GM18517 (cell line): ENCODE data around the gene CABP7.

Experiments
- ATAC-seq: cut with Tn5 transposase; IDR thresholded peaks from one replicate; pipeline ENCODE4 v1.9.1; 2021; ENCODE audit warnings: mild to moderate bottlenecking, moderate library complexity; ENCODE audit not compliant: unreplicated experiment

Gene CABP7

DNA sequence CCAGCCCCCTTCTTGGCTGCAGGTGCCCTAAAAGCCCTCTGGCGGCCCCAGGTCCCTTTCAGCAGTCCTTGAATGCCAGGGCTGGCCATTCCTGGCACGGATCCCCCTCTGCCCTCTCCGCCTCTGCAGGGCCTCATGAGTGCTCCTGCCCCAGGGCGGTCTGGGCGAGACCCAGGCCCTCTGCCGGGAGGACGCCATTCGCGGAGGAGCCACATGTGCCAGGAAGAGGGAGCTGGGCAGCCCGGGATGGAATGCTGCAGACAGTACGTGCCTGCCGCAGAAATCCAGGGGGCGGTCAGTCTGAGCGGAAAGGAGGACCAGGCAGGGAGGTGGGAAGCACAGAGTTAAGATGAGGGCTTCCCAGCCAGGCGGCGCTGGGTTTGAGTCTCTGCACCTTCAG lies 2.8 kb downstream of the CABP7 start:
- ATAC-seq: no peak

DNA sequence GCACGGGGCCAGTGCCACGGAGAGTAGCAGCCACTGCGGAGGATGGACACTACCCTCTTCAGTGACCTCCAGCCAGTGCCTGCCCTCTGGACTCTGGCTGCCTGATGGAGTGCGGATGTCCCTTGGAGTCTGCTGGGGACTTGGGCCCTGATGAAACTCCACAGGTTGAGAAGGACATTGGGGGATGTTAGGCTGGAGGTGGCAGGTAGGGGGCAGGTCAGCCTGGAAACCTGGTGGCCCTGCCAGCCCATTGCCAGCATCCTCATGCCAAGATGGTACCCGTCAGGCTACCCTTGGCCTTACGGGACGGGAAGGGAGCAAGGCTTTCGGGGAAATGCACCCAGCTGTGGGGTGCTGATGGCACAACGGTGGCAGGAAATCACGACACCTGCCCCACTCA lies 4.0 kb downstream of the CABP7 start:
- no peak for ATAC-seq

DNA sequence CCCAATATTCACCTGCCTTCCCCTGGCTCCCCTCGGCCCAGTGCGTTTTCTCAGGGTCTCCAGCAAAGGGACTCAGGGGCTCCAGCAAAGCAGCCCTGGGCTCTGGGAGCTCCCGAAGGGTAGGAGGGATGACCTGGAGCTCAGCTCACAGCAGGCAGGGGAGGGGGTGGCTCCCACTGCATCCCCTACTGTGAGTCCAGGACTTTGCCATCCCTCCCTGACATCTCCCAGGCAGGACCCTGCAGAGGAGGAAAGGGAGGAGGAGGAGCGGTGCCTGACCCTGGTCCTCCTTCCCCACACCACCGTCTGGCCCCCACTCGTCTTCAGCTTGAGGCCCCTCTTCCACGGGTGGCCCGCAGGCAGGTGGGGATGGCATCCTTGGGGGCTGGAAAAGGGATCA lies 5.0 kb downstream of the CABP7 start:
- ATAC-seq: no peak

DNA sequence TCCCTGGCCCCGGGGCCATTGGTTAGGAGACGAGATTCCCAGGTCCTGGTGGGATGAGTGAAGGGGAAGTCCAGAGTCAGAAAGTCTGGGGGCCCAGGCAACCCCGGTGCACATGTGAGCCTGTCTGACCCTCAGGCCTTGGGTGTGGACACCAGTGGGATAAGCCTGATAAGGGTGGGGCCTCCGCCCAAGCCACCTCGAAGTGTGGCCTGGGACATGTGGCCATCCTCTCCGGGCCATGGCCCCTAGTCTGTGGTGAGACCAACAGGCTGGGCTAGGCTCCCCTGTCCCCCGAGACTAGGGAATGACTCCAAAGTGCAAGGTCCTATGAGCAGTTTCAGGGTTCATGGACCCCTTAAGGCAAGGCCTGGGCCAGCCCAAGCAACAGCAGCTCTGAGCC lies 6.3 kb downstream of the CABP7 start:
- ATAC-seq: no peak

DNA sequence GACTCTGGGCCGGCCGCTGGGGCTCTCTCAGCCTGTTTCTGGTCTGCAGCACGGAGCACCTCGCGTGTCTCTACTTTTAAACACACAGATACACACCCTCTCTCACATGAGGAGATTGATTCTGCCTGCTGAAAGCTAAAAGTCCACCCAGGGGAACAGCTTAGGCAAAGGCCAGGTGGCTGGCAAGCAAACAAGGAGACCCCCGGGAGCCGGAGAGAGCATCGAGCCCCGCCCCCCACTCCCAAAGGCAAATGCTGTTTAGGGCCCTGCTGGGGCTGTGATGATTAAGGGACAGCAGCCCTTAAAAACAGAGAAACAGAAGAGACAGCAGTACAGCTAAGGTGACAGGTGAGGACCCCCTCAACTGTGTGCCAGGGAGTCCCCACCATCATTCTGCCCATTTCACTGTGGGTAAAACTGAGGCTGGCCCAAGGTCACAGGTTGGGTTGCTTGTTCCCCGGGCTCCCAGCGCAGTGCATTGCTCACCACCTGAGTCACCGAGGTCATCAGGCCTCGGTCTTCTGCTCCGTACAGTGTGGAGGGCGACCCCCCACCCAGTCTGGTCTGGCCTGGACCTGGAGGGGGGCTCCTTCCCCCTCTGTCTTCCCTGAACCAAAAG lies 6.8 kb downstream of the CABP7 start:
- ATAC-seq: no peak

DNA sequence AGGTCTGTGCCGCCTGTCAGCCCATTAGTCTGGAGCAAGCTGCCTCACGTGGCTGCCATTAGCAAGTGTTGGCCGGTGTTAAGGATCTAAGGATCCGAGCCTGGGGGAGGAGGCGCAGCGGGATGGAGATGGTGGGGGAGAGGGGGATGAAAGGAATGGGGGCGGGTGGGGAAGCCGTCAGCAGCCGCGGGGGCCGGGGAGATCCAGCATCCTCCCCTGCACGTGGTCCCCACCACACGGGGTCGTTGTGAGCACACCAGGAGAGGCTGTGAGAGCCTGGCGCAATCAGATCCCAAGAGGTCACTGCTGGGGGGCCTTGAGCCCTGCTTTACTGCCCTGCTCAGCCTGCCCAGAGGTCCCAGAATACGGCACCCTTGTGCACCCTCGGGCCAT lies 7.3 kb downstream of the CABP7 start:
- no peak for ATAC-seq

DNA sequence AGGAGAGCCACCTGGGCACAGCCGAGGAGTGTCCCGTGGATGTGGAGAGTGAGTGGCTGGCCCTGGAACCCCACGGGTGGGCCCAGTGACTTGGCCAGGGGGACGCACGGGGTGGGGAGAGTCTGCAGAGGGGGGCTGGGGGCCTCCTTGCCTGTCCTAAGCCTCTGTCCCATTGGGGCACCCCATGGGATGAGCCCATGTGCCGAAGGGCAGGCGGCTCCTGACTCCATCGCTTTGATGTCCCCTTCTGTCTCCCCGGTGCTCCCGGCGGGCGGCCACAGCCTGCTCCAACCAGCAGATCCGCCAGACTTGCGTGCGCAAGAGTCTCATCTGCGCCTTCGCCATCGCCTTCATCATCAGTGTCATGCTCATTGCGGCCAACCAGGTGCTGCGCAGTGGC lies 9.4 kb downstream of the CABP7 start:
- no peak for ATAC-seq

DNA sequence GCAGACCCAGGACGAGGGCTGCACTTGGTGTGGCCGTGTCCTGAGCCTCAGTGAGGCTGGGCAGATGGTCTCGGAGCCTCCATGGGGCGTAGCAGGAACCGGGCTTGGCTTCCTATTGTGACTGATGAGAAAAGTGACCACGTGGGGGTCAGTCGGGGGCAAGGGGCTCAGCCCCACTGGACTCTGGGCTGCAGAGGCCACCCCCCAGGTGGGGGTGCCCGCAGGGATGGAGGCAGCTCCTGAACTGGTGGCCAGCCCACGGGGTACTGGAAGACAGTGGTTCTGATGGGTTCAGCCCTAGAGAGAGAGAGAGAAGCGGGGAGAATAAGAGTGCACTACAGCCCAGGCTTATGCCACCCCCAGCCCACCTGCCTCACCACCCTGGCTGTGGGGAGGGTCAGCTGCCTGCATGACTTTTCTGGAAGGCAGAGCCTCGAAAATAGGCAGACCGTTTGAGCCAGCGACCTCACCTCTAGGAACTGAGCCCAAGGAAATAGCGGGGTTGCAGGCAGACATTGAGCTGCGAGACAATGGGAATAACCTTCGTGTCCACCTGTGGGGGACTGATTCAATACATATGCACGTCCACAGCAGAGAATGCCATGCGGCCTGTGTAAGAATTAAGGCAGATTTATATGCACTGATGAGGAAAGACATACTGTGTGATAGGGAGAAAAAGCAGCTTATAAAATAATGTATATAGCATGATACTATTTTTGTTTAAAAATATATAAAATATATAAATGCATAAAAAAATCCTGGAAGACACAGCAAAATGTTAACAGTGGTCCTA lies 11.5 kb downstream of the CABP7 start:
- no peak for ATAC-seq

DNA sequence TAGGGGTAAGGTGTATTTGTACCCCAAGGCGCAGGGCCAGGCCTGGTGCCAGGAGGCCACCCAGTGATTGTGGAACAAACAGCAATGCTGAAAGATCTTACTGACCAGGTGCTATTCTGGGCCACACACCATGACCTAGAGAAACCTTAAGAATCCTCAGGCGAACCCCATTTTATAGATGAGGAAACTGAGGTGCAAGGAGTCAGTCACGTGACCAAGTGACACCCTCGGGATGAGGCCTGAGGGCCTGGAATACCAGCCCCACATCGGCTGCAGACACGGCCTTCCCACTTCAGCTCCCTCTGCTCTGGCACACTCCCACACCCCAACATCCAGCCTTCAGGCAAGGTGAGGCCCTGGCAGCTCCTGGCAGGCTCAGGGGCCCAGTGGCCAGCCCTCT lies 13.1 kb downstream of the CABP7 start:
- ATAC-seq: no peak

DNA sequence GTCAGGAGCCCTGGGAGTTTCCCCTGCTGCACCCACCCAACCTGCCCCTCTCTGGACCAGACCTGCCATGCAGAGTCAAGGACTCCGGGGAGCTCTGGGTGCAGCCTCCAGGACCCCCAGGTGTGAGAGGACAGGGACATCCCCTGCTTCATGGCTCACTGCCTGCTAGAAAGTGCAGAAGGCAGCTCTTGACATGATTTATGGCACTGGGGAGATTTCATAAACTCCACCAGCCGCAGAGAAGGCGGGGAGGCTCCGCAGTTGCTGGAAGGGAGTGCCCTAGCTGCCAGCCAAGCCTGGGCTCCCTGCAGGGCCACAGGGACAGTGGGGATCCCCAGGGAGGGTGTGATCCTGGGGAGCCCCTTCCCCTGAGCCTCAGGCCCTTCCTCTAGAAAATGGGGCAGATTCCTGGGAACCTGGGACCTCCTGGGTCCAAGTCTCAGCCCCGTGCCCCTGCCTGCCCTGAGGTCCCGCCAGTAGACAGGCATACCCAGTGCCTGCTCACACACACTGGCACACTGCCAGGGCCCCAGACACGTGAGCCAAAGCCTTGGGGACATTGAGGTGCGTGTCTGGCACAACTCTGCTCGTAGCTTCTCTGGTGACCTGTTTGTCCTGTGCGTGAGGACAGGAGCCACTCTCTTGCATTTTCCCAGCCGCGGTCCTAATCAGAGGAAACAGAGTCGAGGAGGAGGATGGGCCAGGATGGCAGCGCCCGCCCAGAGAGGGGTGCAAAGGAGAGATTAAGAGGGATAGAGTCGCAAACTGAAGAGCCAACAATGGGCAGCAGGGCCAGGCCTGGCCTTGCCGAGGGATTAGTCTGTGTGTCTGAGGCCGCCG lies 13.8 kb downstream of the CABP7 start:
- ATAC-seq: no peak

DNA sequence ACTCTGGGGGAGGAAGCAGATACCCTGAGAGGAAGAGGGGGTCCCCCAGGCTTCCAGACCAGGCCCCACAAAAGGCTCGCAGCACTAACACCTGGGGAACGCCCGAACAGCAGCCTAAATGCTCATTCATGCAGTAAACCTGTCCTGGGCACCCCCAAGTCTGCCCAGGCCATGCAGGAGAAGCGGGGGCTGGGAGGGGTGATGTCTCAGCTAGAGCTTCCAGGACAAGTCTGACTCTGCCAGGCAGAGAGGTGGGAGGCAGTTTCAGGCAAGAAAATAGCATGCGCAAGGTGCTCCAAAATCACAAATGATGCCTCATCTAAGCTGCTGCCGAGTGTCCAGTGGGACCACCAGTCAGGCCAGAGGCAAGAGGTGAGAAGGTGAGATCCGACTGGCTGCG lies 14.6 kb downstream of the CABP7 start:
- no peak for ATAC-seq

DNA sequence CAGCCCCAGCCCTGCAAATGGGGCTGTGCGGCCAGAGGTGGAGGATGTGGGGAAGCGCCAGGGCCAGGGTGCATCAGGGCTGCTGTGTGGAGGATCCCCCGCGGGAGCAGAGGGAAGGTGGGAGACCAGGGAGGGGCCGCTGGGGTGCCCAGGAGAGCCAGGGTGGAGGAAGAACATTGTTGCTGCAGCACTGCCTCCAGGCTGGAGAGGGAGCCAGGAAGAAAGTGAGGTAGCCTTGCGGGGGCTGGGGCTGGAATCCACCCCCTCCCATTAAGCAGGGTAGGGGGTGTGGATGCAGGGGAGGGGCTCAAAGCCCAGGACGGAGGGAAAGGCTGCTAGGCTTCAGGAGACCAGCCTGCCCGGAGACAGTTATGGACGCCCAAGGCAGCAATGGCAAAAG lies 15.0 kb downstream of the CABP7 start:
- no peak for ATAC-seq

DNA sequence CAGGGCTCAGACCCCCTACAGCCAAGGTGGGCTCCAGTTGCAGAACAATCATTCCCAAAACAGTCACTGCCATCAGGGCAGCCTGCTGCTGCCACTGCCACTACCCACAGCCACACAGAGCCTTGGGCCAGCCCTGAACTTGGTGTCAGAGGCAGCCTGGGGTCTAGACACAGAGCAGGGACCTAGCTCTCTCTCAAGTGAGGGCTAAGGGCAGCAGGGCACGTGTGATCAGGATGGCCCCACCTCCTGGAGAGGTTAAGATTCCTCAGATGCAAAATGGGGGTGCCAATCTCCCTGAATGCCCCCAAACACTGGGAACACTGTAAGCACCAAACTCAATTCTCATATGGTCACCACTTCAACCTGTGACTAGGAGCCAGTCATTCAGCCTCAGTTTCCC lies 15.6 kb downstream of the CABP7 start:
- ATAC-seq: no peak

DNA sequence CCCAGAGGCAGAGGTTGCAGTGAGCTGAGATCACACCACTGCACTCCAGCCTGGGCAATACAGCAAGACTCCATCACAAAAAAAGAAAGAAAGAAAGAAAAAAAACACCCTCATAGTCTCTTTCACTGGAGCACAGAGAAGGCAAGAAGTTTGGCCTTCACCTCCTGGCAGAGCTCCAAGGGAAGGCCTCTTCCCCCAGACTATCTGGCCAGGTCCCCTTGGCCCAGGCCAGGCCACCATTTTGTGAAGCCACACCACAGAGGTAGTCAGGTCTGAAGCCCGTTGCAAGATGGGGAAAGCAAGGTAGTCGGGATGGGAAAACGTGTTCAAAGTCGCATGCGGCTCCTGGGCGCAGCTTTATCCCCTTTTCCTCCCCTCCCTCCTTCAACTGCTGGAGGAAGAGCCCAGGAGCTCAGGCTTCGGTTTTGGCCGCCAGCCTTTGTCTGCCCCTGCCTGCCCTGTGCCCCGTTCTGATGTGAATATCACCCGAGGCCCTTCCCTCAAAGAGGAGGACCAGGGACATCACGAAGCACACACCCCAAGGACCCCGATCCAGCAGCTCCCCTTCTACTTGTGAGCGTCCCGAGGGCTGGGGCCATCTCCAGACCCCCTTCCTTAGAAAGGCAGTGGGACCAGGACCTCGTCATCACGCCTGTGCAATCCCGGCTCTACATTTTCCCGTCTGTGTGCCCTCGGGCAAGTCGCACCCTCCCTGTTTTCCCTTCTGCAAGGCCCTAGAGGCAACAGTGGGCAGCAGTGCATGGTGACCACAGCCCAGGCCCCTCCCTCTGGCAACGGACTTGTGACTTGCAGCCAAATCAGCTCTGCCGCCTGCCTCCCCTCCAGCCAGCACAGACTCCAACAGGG lies 17.7 kb downstream of the CABP7 start:
- no peak for ATAC-seq

DNA sequence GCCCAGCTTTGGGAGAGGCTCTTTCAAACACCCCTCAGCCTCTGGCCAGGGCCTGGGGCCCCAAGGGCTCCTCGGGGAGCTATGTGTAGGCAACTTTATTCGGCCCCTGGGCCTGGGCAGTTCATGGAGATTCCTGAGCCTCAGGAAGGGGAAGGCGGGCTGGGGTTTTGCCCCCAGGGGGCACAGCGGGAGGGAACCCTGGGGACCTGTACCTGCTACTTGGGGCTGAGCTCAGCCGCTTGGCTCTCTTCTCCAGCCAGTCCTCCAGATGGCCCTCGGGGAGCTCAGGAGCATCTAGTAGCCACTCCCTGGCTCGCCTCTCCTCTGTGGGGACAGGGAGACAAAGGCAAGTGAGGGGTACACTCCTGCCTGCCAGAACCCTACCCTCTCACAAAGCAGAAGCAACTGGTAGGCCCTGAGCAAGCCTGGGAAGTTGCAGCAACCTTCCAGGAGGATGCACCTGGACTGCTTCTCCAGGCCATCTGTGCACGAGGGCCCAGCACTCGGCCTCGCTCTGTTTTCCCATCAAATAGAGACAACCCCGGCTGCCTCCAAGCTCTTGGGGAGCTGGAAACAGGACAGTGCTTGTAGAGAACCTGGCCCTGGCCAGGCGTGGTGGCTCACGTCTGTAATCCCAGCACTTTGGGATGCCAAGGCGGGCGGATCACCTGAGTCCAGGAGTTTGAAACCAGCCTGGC lies 18.5 kb downstream of the CABP7 start:
- no peak for ATAC-seq

DNA sequence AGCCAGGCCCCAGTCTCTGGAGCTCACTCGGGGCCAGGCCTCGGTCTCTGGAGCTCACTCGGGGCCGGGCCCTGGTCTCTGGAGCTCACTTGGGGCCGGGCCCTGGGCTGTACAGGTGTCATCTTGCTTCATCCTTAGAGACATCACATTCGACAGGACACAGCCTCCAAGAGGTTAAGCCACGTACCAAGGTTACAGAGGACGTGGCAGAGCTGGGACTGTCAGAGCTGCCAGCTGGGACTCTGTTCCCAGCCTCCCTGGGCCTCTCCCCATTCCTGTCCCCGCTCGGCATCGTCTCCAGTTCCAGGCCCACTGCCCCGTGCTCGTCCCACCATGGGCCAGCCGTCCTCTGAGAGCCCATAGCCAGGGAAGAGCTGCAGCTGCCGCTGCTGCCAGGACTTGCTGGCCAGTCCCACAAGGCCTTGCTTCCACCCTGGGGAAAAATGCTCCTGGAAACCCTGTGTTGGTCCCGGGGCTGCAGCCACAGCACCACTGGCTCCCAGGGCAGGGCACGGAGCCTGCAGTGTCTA lies 19.6 kb downstream of the CABP7 start:
- no peak for ATAC-seq

DNA sequence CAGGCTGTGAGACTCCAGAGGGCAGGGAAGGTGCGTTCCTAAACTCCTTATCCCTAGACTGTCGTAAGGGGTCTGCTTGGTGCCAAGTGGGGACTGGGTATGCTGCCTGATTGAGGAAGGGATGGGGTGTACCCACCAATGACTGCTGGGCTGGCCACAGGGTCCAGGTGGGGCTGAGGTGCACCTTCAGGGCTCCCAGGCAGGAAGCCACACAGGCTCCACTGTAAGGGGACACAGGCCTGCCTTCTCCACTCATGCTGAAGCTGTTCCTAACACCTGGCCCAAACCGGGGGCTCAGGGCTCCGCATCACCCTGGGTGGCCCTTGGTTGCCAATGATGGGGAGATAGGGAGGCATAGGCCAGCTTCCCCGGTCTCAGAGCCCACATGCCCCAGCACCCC lies 20.4 kb downstream of the CABP7 start:
- no peak for ATAC-seq

DNA sequence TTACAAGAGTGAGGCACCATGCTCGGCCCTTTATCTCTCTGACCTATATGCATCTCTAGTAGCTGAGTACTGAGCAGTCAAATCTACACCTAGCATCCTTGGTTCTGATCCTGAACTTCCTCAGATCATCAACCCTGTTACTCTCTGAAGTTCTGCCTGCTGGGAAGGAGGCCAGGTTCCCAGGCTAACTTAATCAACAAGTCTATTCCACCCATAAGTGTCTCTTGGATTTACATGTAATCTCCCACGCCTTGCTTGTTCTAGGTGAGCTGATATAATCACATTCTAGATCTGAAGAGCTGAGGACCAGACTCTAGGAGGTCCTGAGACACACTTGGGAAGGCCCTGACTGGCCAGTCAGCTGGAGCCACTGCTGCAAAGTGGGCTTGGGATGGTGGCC lies 22.1 kb downstream of the CABP7 start:
- ATAC-seq: no peak

DNA sequence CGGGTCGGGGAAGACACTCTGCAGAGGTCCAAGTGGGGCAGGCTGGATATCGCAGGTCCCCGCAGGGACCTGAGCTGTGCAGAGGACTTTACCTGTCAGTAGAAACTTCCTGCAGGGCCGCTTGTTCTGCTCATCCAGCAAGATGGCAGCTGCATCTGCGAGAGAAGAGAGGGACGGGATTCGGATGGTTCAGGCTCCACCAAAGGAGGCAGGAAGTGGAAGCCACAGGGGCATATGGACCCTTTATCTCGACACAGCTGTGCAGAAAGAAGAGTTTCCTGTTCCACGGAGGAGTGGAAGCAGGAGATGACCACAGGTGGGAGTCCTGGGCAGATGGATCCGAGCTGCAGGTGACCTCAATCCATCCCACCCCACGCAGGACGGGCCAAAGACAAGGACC lies 22.5 kb downstream of the CABP7 start:
- no peak for ATAC-seq

DNA sequence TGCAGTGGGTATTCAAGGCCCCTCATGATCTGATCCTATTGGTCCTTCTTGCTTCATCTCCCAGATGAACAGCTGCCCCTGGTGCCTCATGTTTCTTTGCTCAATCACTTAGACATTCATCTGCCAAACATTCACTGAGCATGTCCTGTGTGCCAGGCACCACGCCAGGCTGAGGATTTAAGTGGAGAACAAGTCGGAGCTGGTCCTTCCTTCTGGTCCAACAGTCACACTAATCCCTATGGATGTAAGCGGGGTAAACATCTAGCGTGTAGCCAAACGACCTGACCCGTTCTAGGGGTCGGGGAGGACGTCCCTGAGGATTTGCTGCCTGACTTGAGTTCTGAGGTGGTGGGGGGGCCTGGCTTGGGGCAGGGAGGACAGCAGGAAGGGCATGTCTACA lies 25.1 kb downstream of the CABP7 start:
- no peak for ATAC-seq
